Measurements from ENCODE around the gene MCF2.

MCF2 gene

GRCh38 chrX:139708067-139708466 lies at the start of gene MCF2:
Gene MCF2, minus strand, starts transcription at chrX:139708167. Its CDS starts 56,423 bp downstream, at chrX:139651744.
- Histone ChIP-seq H3K36me3 (ENCODE audit: low read depth) (no peaks in the 10 kb centered on the region), H3K4me1 (ENCODE audit: insufficient read depth, poor library complexity, severe bottlenecking) (no peaks in the 10 kb centered on the region), H3K27me3 (ENCODE audit: insufficient read depth, poor library complexity, severe bottlenecking) (no peaks in the 10 kb centered on the region), H3K4me3 (ENCODE audit: severe bottlenecking) (no peak within 1 kb of the TSS), H3K27ac (ENCODE audit: poor library complexity, severe bottlenecking) (no peak within 1 kb of the TSS), H3K9me3 (ENCODE audit: severe bottlenecking) (no peaks in the 10 kb centered on the region)
- ATAC-seq (ENCODE audit: low read depth): no peak
- no peak for DNase-seq (ENCODE audit: low spot score)
- no peak for TF ChIP-seq CTCF (IDR thresholded peaks at IDR 0.05; ENCODE audit: poor library complexity, severe bottlenecking)

GRCh38 chrX:139751053-139751452 lies 43.1 kb upstream of the MCF2 start:
- Histone ChIP-seq H3K27me3 (ENCODE audit: insufficient read depth, poor library complexity, severe bottlenecking) (no peaks in the 10 kb centered on the region), H3K4me1 (ENCODE audit: insufficient read depth, poor library complexity, severe bottlenecking) (no peaks in the 10 kb centered on the region), H3K27ac (ENCODE audit: poor library complexity, severe bottlenecking) (no peak overlapping the region), H3K9me3 (ENCODE audit: severe bottlenecking) (no peaks in the 10 kb centered on the region), H3K4me3 (ENCODE audit: severe bottlenecking) (no peak overlapping the region), H3K36me3 (ENCODE audit: low read depth) (no peaks in the 10 kb centered on the region)
- TF ChIP-seq CTCF (IDR thresholded peaks at IDR 0.05; ENCODE audit: poor library complexity, severe bottlenecking): no peak
- ATAC-seq (ENCODE audit: low read depth): no peak
- DNase-seq (ENCODE audit: low spot score): no peak

- no peak for TF ChIP-seq CTCF (IDR thresholded peaks at IDR 0.05; ENCODE audit: poor library complexity, severe bottlenecking)
Measured at GRCh38 chrX:139750390-139750789, 42.4 kb upstream of the MCF2 start.

GRCh38 chrX:139739138-139739537 lies 31.2 kb upstream of the MCF2 start:
- DNase-seq (ENCODE audit: low spot score) (no peak), ATAC-seq (ENCODE audit: low read depth) (peak; percentile 61)
- Histone ChIP-seq H3K9me3 (ENCODE audit: severe bottlenecking) (no peaks in the 10 kb centered on the region), H3K4me3 (ENCODE audit: severe bottlenecking) (no peak overlapping the region), H3K36me3 (ENCODE audit: low read depth) (peaks cover 6% of the 10 kb centered on the region; the same call in 1 of the 2 replicates), H3K27ac (ENCODE audit: poor library complexity, severe bottlenecking) (peak overlapping the region; percentile 83), H3K4me1 (ENCODE audit: insufficient read depth, poor library complexity, severe bottlenecking) (peaks cover 14% of the 10 kb centered on the region), H3K27me3 (ENCODE audit: insufficient read depth, poor library complexity, severe bottlenecking) (no peaks in the 10 kb centered on the region)
- no peak for TF ChIP-seq CTCF (IDR thresholded peaks at IDR 0.05; ENCODE audit: poor library complexity, severe bottlenecking)

More at GRCh38 chrX:139750390-139750789, 42.4 kb upstream of the MCF2 start:
- Histone ChIP-seq H3K4me3 (ENCODE audit: severe bottlenecking) (no peak overlapping the region), H3K9me3 (ENCODE audit: severe bottlenecking) (no peaks in the 10 kb centered on the region), H3K4me1 (ENCODE audit: insufficient read depth, poor library complexity, severe bottlenecking) (no peaks in the 10 kb centered on the region), H3K27me3 (ENCODE audit: insufficient read depth, poor library complexity, severe bottlenecking) (no peaks in the 10 kb centered on the region), H3K36me3 (ENCODE audit: low read depth) (no peaks in the 10 kb centered on the region), H3K27ac (ENCODE audit: poor library complexity, severe bottlenecking) (no peak overlapping the region)
- no peak for ATAC-seq (ENCODE audit: low read depth)
- no peak for DNase-seq (ENCODE audit: low spot score)

- no peaks in the 10 kb centered on the region for H3K9me3 ChIP-seq (ENCODE audit: severe bottlenecking)
- H3K27me3 ChIP-seq (ENCODE audit: insufficient read depth, poor library complexity, severe bottlenecking): no peaks in the 10 kb centered on the region
- DNase-seq (ENCODE audit: low spot score) (no peak), ATAC-seq (ENCODE audit: low read depth) (peak; percentile 96)
- no peak overlapping the region for H3K4me3 ChIP-seq (ENCODE audit: severe bottlenecking)
- H3K27ac ChIP-seq (ENCODE audit: poor library complexity, severe bottlenecking): peak overlapping the region; percentile 83
- H3K36me3 ChIP-seq (ENCODE audit: low read depth): peaks cover 6% of the 10 kb centered on the region; the same call in 1 of the 2 replicates
- peaks cover 14% of the 10 kb centered on the region for H3K4me1 ChIP-seq (ENCODE audit: insufficient read depth, poor library complexity, severe bottlenecking)
- TF ChIP-seq CTCF (IDR thresholded peaks at IDR 0.05; ENCODE audit: poor library complexity, severe bottlenecking): no peak
Measured at GRCh38 chrX:139738581-139738980, 30.6 kb upstream of the MCF2 start.

Data from RWPE2 (cell line).